Aorta (tissue), 5 donors: ENCODE measurements around the gene CIAPIN1. TPM values are rescaled to one million over a fixed set of nuclear protein-coding genes. Genes with fewer than 3 reads are reported as not detected.

Experiments used
- ATAC-seq: fragments of 200-7000 bp; cut with Tn5 transposase; one replicate; pipeline ENCODE4 v1.9.1; 2022; ENCODE audit warnings: moderate library complexity; ENCODE audit not compliant: low FRiP score
- DNase-seq, 2 donors: peaks; one replicate each; pipeline ENCODE4 v3.0.0-alpha.2; 2020
- H3K27ac ChIP-seq, 2 donors: one replicate each; pipeline ENCODE4 v1.5.1; 2013; ENCODE audit warnings: low read length in 2 of 2, mild to moderate bottlenecking in 2 of 2, moderate library complexity in 2 of 2, control low read depth in 1 of 2, inconsistent platforms in 1 of 2, low read depth in 1 of 2
- H3K27me3 ChIP-seq, 2 donors: one replicate each; pipeline ENCODE4 v1.6.1; 2013; ENCODE audit warnings: control low read depth in 1 of 2, low read length in 1 of 2, mild to moderate bottlenecking in 1 of 2, moderate library complexity in 1 of 2; ENCODE audit not compliant: insufficient read depth in 2 of 2, control insufficient read depth in 1 of 2
- H3K36me3 ChIP-seq, 2 donors: one replicate each; pipeline ENCODE4 v1.6.1; 2013; ENCODE audit warnings: control low read depth in 1 of 2, low read length in 1 of 2, mild to moderate bottlenecking in 1 of 2; ENCODE audit not compliant: insufficient read depth in 2 of 2, control insufficient read depth in 1 of 2
- H3K4me1 ChIP-seq, 2 donors: one replicate each; pipeline ENCODE4 v1.6.1; 2013; ENCODE audit warnings: low read length in 2 of 2, control low read depth in 1 of 2, mild to moderate bottlenecking in 1 of 2, moderate library complexity in 1 of 2; ENCODE audit not compliant: insufficient read depth in 2 of 2, control insufficient read depth in 1 of 2
- H3K4me3 ChIP-seq, 2 donors: one replicate each; pipeline ENCODE4 v1.5.1; 2013; ENCODE audit warnings: low read length in 2 of 2, control low read depth in 1 of 2, mild to moderate bottlenecking in 1 of 2
- H3K9me3 ChIP-seq: one replicate; pipeline ENCODE4 v1.6.1; 2013; ENCODE audit warnings: mild to moderate bottlenecking, low read length; ENCODE audit not compliant: control insufficient read depth
- WGBS, 2 donors: extraction: QIAGEN DNeasy Blood & Tissue Kit; methylation state at CpG; one replicate each; pipeline ENCODE4 v1.1.7; 2013; 5-methylcytosine and 5-hydroxymethylcytosine counted together
- intact Hi-C, 2 donors: fragments of 100-400 bp; cut with DNase I; formaldehyde crosslinking; loops; one replicate each; pipeline versions ENCODE4 v1.14.2 to v1.15.0; 2022
- polyA plus RNA-seq, 2 donors: library from polyadenylated mRNA; stranded (reverse); fragments of 200-250 nt; gene quantifications; one replicate each; pipeline ENCODE4 v1.2.3, GENCODE V29; 2013
- total RNA-seq, 2 donors: library from RNA; stranded (reverse); fragmentation: NEBNext Ultra II Directional; extraction: Animal tissue kit (Norgen Biotek cat#: 25700); gene quantifications; one replicate each; pipeline ENCODE4 v1.2.1, GENCODE V29; 2021
- donor health status: healthy with polysubstance abuse.
- donor health status: Bipolar disorder and iron deficiency.
- donor health status: DM: no; HTN: no; CAD: no.
- donor health status: DM: no; HTN: no; CAD: no.
- donor health status: DM: yes; HTN: yes; CAD: no.

The CIAPIN1 gene
- total and polyA plus RNA-seq, 4 donors: 16.3 to 27.4 (median 24.1) TPM

DNA sequence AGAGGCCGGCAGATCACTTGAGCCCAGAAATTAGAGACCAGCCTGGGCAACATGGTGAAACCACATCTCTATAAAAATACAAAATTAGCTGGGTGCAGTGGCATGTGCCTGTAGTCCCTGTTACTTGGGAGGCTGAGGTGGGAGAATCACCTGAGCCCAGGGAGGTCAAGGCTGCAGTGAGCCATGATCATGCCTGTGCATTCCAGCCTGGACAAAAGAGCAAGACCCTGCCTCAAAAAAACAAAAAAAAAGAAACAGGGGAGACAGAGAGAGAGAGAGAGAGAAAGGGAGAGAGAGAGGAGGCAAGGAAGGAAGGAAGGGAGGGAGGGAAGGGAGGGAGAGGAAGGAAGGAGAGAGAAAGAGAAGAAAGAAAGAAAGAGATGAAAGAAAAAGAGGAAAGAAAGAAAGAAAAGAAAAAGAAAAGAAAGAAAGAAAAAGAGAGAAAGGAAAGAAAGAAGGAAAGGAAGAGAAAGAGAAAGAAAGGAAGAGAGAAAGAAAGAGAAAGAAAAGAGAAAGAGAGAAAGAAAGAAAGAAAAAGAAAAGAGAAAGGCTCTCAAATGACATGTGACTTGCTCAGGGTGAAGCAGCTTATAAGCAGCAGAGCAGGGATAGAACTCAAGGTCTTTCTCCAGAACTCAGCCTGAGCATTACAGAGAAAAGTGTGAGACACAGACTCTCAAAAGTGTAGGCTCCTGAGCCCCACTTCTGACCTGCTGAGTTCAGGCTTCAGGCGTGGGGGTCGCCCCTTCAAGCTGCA is 59.4 kb downstream of the CIAPIN1 start:
- intact Hi-C loops: no loop called here
- peaks cover 0 to 2% of the 10 kb centered on the region in 2 donors for H3K4me1 ChIP-seq
- 92 to 93% methylated on average over 3 of the region's 3 CpGs for WGBS, 2 donors
- ATAC-seq (no peak), DNase-seq (no peak)
- H3K4me3 ChIP-seq: no peak overlapping the region
- H3K27ac ChIP-seq: no peak overlapping the region
- H3K9me3 ChIP-seq: no peaks in the 10 kb centered on the region
- H3K27me3 ChIP-seq: no peaks in the 10 kb centered on the region
- no peaks in the 10 kb centered on the region for H3K36me3 ChIP-seq

DNA sequence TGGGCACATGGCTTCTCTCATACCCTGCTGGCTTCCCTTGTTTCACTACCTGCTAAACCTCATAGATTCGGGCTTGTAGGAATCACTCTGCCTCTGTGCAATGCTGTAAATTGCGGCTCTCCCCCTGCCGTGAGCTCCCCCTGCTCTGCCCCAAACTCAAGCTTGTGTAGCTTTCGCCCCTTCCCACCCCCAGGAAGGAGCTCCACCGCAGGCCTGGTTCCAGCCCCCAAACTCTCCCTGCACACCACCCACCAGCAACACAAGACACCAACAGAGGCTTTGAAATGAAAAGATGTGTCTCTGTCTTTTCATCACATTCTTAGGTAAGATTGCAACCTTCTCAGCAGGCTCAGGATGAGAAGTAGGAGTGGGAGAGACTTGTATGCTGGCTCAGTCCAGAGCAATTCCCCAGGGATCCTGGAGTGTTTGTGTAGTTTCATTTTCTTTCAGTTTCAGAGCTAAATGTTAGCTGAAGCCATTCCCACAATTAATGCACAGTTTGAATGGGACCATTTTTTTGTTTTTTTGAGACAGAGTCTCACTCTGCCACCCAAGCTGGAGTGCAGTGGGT is 60.7 kb downstream of the CIAPIN1 start:
- Histone ChIP-seq H3K36me3 (peaks cover 0 to 7% of the 10 kb centered on the region in 2 donors), H3K27me3 (no peaks in the 10 kb centered on the region), H3K9me3 (no peaks in the 10 kb centered on the region), H3K4me1 (peaks cover 0 to 2% of the 10 kb centered on the region in 2 donors), H3K27ac (no peak overlapping the region), H3K4me3 (no peak overlapping the region)
- peak in 1 of 2 donors; percentile 50 for DNase-seq
- no peak for ATAC-seq
- intact Hi-C loops: no loop called here
- 24 to 28% methylated on average over 5 of the region's 5 CpGs for WGBS, 2 donors

GRCh38 chr16:57385083-57385482 is 62.1 kb downstream of the CIAPIN1 start:
- intact Hi-C loops: no loop called here
- Histone ChIP-seq H3K4me1 (peaks cover 0 to 2% of the 10 kb centered on the region in 2 donors), H3K36me3 (peaks cover 0 to 7% of the 10 kb centered on the region in 2 donors), H3K9me3 (no peaks in the 10 kb centered on the region), H3K4me3 (no peak overlapping the region), H3K27me3 (no peaks in the 10 kb centered on the region), H3K27ac (no peak overlapping the region)
- DNase-seq (no peak), ATAC-seq (no peak)
- 83 to 85% methylated on average over 5 of the region's 5 CpGs for WGBS, 2 donors

GRCh38 chr16:57384248-57385070 is 62.7 kb downstream of the CIAPIN1 start:
- ATAC-seq (peak; percentile 12), DNase-seq (peak; percentile 42 to 58)
- 51 to 63% methylated on average over 11 of the region's 11 CpGs for WGBS, 2 donors
- Histone ChIP-seq H3K36me3 (peaks cover 0 to 7% of the 10 kb centered on the region in 2 donors), H3K4me1 (peaks cover 0 to 2% of the 10 kb centered on the region in 2 donors), H3K27ac (no peak overlapping the region), H3K27me3 (no peaks in the 10 kb centered on the region), H3K9me3 (no peaks in the 10 kb centered on the region), H3K4me3 (no peak overlapping the region)
- intact Hi-C loops: no loop called here

- peaks cover 0 to 7% of the 10 kb centered on the region in 2 donors for H3K36me3 ChIP-seq
- peaks cover 0 to 2% of the 10 kb centered on the region in 2 donors for H3K4me1 ChIP-seq
- intact Hi-C loops: no loop called here
- no peak overlapping the region for H3K4me3 ChIP-seq
- no peak overlapping the region for H3K27ac ChIP-seq
- peak in 1 of 2 donors; percentile 65 for DNase-seq
- peak; percentile 69 for ATAC-seq
- WGBS, 2 donors: 53 to 57% methylated on average over 8 of the region's 8 CpGs
- no peaks in the 10 kb centered on the region for H3K27me3 ChIP-seq
- H3K9me3 ChIP-seq: no peaks in the 10 kb centered on the region
Observed at GRCh38 chr16:57383276-57384247, 63.6 kb downstream of the CIAPIN1 start.

DNA sequence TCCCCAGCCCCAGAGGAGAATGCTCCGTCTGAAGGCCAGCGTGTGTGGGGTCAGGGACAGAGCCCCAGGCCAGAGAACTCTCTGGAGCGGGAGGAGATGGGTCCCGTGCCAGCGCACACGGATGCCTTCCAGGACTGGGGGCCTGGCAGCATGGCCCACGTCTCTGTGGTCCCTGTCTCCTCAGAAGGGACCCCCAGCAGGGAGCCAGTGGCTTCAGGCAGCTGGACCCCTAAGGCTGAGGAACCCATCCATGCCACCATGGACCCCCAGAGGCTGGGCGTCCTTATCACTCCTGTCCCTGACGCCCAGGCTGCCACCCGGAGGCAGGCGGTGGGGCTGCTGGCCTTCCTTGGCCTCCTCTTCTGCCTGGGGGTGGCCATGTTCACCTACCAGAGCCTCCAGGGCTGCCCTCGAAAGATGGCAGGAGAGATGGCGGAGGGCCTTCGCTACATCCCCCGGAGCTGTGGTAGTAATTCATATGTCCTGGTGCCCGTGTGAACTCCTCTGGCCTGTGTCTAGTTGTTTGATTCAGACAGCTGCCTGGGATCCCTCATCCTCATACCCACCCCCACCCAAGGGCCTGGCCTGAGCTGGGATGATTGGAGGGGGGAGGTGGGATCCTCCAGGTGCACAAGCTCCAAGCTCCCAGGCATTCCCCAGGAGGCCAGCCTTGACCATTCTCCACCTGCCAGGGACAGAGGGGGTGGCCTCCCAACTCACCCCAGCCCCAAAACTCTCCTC is 64.5 kb downstream of the CIAPIN1 start:
- 79 to 80% methylated on average over 12 to 16 of the region's 16 CpGs for WGBS, 2 donors
- H3K4me1 ChIP-seq: peaks cover 2 to 5% of the 10 kb centered on the region in 2 donors
- DNase-seq: peak in 1 of 2 donors; percentile 29
- intact Hi-C loops: no loop called here
- no peak overlapping the region for H3K4me3 ChIP-seq
- H3K9me3 ChIP-seq: no peaks in the 10 kb centered on the region
- H3K27me3 ChIP-seq: no peaks in the 10 kb centered on the region
- no peak for ATAC-seq
- H3K36me3 ChIP-seq: peaks cover 0 to 7% of the 10 kb centered on the region in 2 donors
- H3K27ac ChIP-seq: no peak overlapping the region

GRCh38 chr16:57381791-57382534 is 65.2 kb downstream of the CIAPIN1 start:
- no peak overlapping the region for H3K27ac ChIP-seq
- H3K4me3 ChIP-seq: no peak overlapping the region
- no peaks in the 10 kb centered on the region for H3K9me3 ChIP-seq
- WGBS, 2 donors: 89 to 92% methylated on average over 32 to 35 of the region's 35 CpGs
- DNase-seq (no peak), ATAC-seq (no peak)
- H3K27me3 ChIP-seq: no peaks in the 10 kb centered on the region
- intact Hi-C loops: no loop called here
- H3K36me3 ChIP-seq: peaks cover 0 to 7% of the 10 kb centered on the region in 2 donors
- peaks cover 2 to 6% of the 10 kb centered on the region in 2 donors for H3K4me1 ChIP-seq
